ENCODE results near the gene GPM6B. TPM values are rescaled to one million over a fixed set of nuclear protein-coding genes. Genes with fewer than 3 reads are reported as not detected.

Gene GPM6B
- total and polyA plus RNA-seq, 2 experiments from 2014 or later, result 82.6 to 95.4 TPM

DNA sequence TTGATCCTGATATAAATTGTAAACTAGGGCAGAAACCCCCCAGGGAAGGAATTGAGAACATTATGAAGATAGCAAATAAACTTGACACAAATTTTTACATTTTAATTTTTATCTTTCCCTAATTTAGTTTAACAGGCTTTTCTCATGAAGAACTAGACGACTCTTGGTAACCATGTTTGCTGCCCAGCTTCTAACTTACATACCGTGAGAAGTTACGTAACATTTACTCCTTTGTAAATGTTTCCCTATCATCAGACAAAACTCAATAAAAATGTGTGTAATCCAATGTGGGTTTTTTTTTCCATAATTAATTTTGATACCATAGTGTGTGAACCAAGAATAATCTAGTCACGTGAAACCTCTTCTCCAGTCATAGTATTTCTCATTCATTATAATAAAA, 48.0 kb downstream of the GPM6B start:
- Histone ChIP-seq H3K27ac (ENCODE audit: low read depth) (no peak overlapping the region), H3F3A (replicated peaks; ENCODE audit: low read depth) (no peaks in the 10 kb centered on the region), H3K4me3 (no peak overlapping the region), H4K20me1 (replicated peaks; ENCODE audit: insufficient read depth) (no peaks in the 10 kb centered on the region), H3K9me2 (ENCODE audit: insufficient read depth) (no peaks in the 10 kb centered on the region), H3K36me3 (ENCODE audit: insufficient read depth) (peaks cover 6% of the 10 kb centered on the region; the same call in 1 of the 2 replicates), H3K4me2 (no peak overlapping the region), H3K27me3 (ENCODE audit: insufficient read depth) (no peaks in the 10 kb centered on the region), H2AFZ (no peak overlapping the region), H3K79me2 (replicated peaks; ENCODE audit: insufficient read depth) (no peaks in the 10 kb centered on the region), H3K4me1 (ENCODE audit: insufficient read depth) (peaks cover 4% of the 10 kb centered on the region; the same call in 1 of the 2 replicates)
- TF ChIP-seq, protein P1, sequence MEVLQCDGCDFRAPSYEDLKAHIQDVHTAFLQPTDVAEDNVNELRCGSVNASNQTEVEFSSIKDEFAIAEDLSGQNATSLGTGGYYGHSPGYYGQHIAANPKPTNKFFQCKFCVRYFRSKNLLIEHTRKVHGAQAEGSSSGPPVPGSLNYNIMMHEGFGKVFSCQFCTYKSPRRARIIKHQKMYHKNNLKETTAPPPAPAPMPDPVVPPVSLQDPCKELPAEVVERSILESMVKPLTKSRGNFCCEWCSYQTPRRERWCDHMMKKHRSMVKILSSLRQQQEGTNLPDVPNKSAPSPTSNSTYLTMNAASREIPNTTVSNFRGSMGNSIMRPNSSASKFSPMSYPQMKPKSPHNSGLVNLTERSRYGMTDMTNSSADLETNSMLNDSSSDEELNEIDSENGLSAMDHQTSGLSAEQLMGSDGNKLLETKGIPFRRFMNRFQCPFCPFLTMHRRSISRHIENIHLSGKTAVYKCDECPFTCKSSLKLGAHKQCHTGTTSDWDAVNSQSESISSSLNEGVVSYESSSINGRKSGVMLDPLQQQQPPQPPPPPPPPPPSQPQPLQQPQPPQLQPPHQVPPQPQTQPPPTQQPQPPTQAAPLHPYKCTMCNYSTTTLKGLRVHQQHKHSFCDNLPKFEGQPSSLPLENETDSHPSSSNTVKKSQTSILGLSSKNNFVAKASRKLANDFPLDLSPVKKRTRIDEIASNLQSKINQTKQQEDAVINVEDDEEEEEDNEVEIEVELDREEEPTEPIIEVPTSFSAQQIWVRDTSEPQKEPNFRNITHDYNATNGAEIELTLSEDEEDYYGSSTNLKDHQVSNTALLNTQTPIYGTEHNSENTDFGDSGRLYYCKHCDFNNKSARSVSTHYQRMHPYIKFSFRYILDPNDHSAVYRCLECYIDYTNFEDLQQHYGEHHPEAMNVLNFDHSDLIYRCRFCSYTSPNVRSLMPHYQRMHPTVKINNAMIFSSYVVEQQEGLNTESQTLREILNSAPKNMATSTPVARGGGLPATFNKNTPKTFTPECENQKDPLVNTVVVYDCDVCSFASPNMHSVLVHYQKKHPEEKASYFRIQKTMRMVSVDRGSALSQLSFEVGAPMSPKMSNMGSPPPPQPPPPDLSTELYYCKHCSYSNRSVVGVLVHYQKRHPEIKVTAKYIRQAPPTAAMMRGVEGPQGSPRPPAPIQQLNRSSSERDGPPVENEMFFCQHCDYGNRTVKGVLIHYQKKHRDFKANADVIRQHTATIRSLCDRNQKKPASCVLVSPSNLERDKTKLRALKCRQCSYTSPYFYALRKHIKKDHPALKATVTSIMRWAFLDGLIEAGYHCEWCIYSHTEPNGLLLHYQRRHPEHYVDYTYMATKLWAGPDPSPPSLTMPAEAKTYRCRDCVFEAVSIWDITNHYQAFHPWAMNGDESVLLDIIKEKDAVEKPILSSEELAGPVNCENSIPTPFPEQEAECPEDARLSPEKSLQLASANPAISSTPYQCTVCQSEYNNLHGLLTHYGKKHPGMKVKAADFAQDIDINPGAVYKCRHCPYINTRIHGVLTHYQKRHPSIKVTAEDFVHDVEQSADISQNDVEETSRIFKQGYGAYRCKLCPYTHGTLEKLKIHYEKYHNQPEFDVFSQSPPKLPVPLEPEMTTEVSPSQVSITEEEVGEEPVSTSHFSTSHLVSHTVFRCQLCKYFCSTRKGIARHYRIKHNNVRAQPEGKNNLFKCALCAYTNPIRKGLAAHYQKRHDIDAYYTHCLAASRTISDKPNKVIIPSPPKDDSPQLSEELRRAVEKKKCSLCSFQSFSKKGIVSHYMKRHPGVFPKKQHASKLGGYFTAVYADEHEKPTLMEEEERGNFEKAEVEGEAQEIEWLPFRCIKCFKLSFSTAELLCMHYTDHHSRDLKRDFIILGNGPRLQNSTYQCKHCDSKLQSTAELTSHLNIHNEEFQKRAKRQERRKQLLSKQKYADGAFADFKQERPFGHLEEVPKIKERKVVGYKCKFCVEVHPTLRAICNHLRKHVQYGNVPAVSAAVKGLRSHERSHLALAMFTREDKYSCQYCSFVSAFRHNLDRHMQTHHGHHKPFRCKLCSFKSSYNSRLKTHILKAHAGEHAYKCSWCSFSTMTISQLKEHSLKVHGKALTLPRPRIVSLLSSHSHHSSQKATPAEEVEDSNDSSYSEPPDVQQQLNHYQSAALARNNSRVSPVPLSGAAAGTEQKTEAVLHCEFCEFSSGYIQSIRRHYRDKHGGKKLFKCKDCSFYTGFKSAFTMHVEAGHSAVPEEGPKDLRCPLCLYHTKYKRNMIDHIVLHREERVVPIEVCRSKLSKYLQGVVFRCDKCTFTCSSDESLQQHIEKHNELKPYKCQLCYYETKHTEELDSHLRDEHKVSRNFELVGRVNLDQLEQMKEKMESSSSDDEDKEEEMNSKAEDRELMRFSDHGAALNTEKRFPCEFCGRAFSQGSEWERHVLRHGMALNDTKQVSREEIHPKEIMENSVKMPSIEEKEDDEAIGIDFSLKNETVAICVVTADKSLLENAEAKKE (CRISPR knock-in tag; IDR thresholded peaks at IDR 0.05), result no peak
- TF ChIP-seq NANOG (IDR thresholded peaks at IDR 0.05; ENCODE audit: borderline replicate concordance) (no peak), POLR2AphosphoS5 (IDR thresholded peaks at IDR 0.05; ENCODE audit: low read depth) (no peak), STAT1 (IDR thresholded peaks at IDR 0.05; ENCODE audit: unreplicated experiment) (no peak), ZNF331 (CRISPR knock-in tag; IDR thresholded peaks at IDR 0.05; ENCODE audit: low read depth) (no peak), JUNB (IDR thresholded peaks at IDR 0.05; ENCODE audit: unreplicated experiment) (no peak), EZH2phosphoT487 (IDR thresholded peaks at IDR 0.05; ENCODE audit: unreplicated experiment) (no peak), ZNF114 (CRISPR knock-in tag; IDR thresholded peaks at IDR 0.05) (no peak), EZH2 (IDR thresholded peaks at IDR 0.05; ENCODE audit: low read depth, unreplicated experiment) (no peak), CREB1 (CRISPR knock-in tag; IDR thresholded peaks at IDR 0.05; ENCODE audit: low read depth) (no peak)
- TF ChIP-seq, protein P2, sequence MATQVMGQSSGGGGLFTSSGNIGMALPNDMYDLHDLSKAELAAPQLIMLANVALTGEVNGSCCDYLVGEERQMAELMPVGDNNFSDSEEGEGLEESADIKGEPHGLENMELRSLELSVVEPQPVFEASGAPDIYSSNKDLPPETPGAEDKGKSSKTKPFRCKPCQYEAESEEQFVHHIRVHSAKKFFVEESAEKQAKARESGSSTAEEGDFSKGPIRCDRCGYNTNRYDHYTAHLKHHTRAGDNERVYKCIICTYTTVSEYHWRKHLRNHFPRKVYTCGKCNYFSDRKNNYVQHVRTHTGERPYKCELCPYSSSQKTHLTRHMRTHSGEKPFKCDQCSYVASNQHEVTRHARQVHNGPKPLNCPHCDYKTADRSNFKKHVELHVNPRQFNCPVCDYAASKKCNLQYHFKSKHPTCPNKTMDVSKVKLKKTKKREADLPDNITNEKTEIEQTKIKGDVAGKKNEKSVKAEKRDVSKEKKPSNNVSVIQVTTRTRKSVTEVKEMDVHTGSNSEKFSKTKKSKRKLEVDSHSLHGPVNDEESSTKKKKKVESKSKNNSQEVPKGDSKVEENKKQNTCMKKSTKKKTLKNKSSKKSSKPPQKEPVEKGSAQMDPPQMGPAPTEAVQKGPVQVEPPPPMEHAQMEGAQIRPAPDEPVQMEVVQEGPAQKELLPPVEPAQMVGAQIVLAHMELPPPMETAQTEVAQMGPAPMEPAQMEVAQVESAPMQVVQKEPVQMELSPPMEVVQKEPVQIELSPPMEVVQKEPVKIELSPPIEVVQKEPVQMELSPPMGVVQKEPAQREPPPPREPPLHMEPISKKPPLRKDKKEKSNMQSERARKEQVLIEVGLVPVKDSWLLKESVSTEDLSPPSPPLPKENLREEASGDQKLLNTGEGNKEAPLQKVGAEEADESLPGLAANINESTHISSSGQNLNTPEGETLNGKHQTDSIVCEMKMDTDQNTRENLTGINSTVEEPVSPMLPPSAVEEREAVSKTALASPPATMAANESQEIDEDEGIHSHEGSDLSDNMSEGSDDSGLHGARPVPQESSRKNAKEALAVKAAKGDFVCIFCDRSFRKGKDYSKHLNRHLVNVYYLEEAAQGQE (IDR thresholded peaks at IDR 0.05; ENCODE audit: unreplicated experiment), result no peak
- TF ChIP-seq, protein P3, sequence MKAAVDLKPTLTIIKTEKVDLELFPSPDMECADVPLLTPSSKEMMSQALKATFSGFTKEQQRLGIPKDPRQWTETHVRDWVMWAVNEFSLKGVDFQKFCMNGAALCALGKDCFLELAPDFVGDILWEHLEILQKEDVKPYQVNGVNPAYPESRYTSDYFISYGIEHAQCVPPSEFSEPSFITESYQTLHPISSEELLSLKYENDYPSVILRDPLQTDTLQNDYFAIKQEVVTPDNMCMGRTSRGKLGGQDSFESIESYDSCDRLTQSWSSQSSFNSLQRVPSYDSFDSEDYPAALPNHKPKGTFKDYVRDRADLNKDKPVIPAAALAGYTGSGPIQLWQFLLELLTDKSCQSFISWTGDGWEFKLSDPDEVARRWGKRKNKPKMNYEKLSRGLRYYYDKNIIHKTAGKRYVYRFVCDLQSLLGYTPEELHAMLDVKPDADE (IDR thresholded peaks at IDR 0.05), result no peak
- TF ChIP-seq, protein P4, sequence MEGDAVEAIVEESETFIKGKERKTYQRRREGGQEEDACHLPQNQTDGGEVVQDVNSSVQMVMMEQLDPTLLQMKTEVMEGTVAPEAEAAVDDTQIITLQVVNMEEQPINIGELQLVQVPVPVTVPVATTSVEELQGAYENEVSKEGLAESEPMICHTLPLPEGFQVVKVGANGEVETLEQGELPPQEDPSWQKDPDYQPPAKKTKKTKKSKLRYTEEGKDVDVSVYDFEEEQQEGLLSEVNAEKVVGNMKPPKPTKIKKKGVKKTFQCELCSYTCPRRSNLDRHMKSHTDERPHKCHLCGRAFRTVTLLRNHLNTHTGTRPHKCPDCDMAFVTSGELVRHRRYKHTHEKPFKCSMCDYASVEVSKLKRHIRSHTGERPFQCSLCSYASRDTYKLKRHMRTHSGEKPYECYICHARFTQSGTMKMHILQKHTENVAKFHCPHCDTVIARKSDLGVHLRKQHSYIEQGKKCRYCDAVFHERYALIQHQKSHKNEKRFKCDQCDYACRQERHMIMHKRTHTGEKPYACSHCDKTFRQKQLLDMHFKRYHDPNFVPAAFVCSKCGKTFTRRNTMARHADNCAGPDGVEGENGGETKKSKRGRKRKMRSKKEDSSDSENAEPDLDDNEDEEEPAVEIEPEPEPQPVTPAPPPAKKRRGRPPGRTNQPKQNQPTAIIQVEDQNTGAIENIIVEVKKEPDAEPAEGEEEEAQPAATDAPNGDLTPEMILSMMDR (conservative IDR thresholded peaks at IDR 0.05; ENCODE audit: low read depth in 2 of 2), result no peak
- ATAC-seq (no peak), DNase-seq (ENCODE audit: low spot score) (no peak)
- Mint-ChIP-seq H3K27ac (no peak overlapping the region), H3K36me3 (ENCODE audit: low read depth) (peaks cover 68% of the 10 kb centered on the region), H3K9me3 (peaks cover 3% of the 10 kb centered on the region; the same call in 1 of the 3 replicates), H3K4me3 (no peak overlapping the region), H3K4me1 (peaks cover 16% of the 10 kb centered on the region), H3K27me3 (ENCODE audit: insufficient read depth, low read depth, poor library complexity) (peaks cover 5% of the 10 kb centered on the region)

Data from GM23338 (cell line).